HG02798 (cell line): Measurements from ENCODE around the gene ANK3.

ENCODE experiments used
- ATAC-seq: cut with Tn5 transposase; IDR thresholded peaks from one replicate; pipeline ENCODE4 v1.9.1; 2021; ENCODE audit warnings: mild to moderate bottlenecking; ENCODE audit not compliant: unreplicated experiment, poor library complexity

ANK3 gene

GRCh38 chr10:60382946-60383681, 6.6 kb downstream of the ANK3 start:
- no peak for ATAC-seq

- ATAC-seq = no peak
Measured at GRCh38 chr10:60380781-60381180, 8.9 kb downstream of the ANK3 start.

GRCh38 chr10:60377955-60378354, 11.7 kb downstream of the ANK3 start:
- no peak for ATAC-seq

GRCh38 chr10:60377042-60377352, 12.7 kb downstream of the ANK3 start:
- ATAC-seq = no peak

GRCh38 chr10:60376221-60377041, 13.2 kb downstream of the ANK3 start:
- no peak for ATAC-seq

GRCh38 chr10:60375293-60376004, 14.2 kb downstream of the ANK3 start:
- no peak for ATAC-seq

GRCh38 chr10:60374836-60375235, 14.8 kb downstream of the ANK3 start:
- no peak for ATAC-seq

GRCh38 chr10:60372436-60372835, 17.2 kb downstream of the ANK3 start:
- no peak for ATAC-seq

- ATAC-seq = no peak
Measured at GRCh38 chr10:60369547-60369930, 20.1 kb downstream of the ANK3 start.

- no peak for ATAC-seq
Measured at GRCh38 chr10:60368875-60369546, 20.7 kb downstream of the ANK3 start.

GRCh38 chr10:60367901-60368300, 21.8 kb downstream of the ANK3 start:
- ATAC-seq = no peak

- no peak for ATAC-seq
Measured at GRCh38 chr10:60367431-60367830, 22.2 kb downstream of the ANK3 start.

- no peak for ATAC-seq
Measured at GRCh38 chr10:60367024-60367423, 22.7 kb downstream of the ANK3 start.

- no peak for ATAC-seq
Measured at GRCh38 chr10:60363187-60363586, 26.5 kb downstream of the ANK3 start.

GRCh38 chr10:60362461-60362860, 27.2 kb downstream of the ANK3 start:
- ATAC-seq = no peak

GRCh38 chr10:60359066-60359465, 30.6 kb downstream of the ANK3 start:
- no peak for ATAC-seq

GRCh38 chr10:60358282-60358681, 31.4 kb downstream of the ANK3 start:
- ATAC-seq = peak; percentile 91

GRCh38 chr10:60353519-60354258, 36.0 kb downstream of the ANK3 start:
- ATAC-seq = no peak

- ATAC-seq = peak; percentile 69
Measured at GRCh38 chr10:60352105-60352504, 37.6 kb downstream of the ANK3 start.
